AG08395 (cell line): Measurements from ENCODE around the gene MBOAT7.
"Not testable (repeated sequence)": the region's sequence is repeated elsewhere in the genome, so short reads cannot be mapped to it uniquely, and the experiment has no call there.

ENCODE experiments used
- DNase-seq: peaks from one replicate; pipeline ENCODE4 v3.0.0; 2012; ENCODE audit warnings: mixed read lengths, low spot score

The MBOAT7 gene, protein sequence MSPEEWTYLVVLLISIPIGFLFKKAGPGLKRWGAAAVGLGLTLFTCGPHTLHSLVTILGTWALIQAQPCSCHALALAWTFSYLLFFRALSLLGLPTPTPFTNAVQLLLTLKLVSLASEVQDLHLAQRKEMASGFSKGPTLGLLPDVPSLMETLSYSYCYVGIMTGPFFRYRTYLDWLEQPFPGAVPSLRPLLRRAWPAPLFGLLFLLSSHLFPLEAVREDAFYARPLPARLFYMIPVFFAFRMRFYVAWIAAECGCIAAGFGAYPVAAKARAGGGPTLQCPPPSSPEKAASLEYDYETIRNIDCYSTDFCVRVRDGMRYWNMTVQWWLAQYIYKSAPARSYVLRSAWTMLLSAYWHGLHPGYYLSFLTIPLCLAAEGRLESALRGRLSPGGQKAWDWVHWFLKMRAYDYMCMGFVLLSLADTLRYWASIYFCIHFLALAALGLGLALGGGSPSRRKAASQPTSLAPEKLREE

GRCh38 chr19:54189145-54189734 lies at the start of gene MBOAT7:
Gene MBOAT7 (minus strand): TSS chr19:54189580. CDS start chr19:54188508, 1,072 bp downstream.
- no peak for DNase-seq

DNA sequence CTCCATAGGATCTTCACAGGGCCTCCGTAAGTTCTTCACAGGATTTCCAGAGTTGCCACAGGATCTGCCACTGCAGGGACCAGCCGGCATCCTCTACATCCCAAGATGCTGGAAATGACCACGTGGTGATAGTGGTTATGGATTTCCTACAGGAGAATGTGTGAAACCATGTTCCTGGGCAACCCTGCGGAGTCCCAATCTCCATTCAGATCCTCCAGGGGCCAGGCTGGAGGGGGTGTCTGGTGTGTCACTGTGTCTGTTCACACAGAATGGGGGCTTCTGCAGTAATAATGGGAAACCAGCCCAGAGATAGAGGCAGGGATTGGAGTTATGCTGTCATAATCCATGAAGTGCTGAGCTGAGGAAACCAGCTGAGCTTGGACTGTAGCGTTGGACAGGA lies 44.6 kb upstream of the MBOAT7 start:
- DNase-seq: no peak

DNA sequence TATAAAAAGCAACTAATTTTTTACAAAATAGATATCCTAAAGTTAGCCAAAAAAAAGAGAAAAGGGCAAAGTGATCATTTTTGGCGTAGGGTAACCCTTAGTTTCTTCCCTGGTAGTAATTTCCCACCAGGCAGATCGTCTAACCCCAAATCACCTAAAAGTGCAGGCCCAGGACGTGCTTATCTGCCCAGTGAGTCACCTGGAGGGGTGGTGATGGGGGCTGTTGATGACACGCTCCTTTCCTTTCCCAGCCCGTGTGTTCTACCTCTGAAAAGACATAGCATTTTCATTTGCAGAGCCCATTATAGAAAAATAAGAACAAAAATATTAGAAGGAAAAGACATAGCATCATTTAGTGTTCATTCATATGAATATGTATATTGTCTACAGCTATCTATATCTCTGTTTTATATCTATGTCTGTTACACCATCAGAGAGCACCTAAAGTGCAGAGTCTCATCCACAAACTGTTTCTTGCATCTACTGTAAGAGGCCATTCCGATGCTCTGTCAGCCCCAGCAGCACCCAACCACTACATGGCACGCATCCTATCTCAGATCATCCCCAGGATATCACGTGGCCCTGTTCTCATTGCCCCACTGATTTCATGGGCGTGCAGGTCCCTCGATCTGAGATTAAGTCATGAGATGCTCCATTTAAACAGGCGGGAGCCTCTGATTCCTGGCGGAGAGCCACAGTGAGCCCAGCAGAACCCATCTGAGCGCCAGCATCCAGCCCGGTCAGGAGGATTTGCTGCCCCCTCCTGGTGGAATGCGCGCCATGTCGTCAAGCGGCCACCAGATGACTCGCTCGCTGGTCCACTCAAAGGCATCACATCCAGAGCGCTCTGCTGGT lies 41.9 kb upstream of the MBOAT7 start:
- peak; percentile 92 for DNase-seq

DNA sequence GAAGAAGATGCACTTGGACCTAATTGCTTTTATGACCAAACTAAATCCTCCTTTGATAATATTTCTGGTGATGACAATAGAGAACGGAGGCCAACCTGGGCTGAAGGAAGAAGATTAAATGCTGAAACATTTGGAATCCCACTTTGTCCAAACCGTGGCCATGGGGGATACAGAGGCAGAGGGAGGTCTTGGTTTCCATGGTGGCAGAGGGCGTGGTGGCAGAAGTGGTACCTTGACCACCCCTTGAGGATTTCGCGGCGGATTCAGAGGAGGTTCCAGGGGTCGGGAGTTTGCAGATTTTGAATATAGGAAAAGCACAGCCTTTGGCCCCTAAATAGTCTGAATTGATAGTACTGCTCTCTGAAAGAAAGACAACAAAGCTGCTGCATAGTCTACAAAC lies 40.7 kb upstream of the MBOAT7 start:
- DNase-seq: no peak

DNA sequence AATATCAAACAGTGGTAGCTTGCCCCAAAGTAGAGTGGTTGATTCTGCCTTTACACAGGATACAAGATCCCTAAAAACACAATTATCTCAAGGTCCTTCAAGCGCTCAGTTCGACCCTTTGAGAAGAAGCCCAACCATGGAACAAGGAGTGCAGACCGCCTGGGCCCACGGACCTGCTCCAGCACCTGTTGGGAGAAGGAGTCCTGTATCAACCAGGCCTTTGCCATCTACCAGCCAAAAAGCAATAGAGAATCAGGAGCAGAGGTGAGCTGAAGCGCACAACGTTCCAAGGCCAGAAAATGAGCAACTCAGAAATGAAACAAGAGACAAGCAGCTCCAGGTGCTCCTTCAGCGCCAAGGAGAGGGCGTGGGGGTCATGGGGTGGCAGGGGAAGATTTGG lies 39.8 kb upstream of the MBOAT7 start:
- no peak for DNase-seq

DNA sequence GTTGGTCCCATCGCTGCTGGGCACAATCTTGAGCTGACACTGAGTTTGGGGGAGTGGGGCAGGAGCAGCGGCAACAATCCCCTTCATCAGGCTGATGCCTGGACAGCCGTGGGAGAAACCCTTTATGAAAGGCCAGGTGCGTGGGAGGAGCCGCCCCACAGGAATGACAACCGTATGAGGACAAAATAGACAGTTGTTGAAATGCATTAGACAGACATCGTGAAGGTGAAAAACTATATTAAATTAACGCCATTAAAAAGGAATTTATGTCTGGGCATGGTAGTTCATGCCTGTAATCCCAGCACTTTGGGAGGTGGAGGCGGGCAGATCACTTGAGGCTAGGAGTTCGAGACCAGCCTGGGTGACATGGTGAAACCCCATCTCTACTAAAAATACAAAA lies 35.2 kb upstream of the MBOAT7 start:
- DNase-seq: not testable (repeated sequence)

DNA sequence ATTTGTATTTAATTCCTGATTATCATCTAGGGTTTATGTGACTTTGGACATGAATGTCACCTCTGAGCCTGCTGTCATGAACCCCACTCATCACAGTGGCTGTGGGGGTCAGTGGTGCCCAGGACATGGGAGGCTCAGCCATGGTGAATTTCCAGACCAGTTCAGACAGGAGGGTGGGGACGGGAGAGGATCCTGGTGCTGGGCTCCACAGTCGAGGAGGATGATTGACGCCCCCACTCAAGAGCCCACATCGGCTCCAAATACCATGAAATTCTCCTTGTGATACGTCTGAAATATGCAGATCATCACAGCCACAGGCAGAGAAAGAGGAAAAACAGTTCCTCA lies 34.5 kb upstream of the MBOAT7 start:
- not testable (repeated sequence) for DNase-seq

- not testable (repeated sequence) for DNase-seq
Measured at GRCh38 chr19:54223277-54223936, 34.0 kb upstream of the MBOAT7 start.

GRCh38 chr19:54222474-54223276 lies 33.3 kb upstream of the MBOAT7 start, which contains the start of gene LILRB3:
Gene LILRB3 (minus strand): TSS chr19:54223007. CDS start chr19:54222976, 31 bp downstream.
- DNase-seq: not testable (repeated sequence)

DNA sequence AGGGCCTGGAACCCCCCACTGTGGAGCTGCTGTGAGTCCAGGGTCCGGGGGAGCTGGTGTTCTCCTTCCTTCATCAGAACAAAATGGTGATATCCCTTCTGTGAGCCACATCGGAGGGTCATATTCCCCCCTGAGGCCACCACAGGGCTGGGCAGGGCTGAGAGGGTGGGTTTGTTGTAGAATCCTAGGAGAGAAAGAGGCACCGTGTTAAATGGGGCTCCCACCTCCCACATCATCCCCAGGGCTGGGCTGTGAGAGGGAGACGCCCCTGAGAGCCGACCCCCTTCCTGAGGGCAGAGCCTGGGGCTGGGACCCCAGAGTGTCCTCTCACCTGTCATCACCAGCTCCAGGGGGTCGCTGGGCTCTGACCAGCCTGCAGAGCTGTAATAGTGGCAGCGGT lies 32.6 kb upstream of the MBOAT7 start:
- DNase-seq: not testable (repeated sequence)

DNA sequence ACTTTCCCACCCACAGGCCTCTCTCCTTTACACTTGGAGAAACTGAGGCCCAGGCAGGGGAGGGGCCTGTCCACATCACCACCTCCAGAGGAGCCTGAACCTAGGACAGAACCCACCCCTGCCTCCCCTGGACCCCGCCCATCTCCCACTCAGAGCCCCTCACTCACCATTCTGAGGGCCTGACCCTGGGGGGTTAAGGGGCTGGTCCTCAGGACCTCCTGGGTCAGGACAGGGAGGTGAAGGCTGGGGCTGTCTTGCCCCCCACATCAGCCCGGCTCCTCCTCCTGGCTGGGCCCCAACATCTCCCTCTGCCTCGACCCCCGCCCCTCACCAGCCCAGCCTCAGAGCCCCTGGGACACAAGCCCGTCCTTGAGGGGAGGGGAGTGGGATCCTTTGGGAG lies 30.3 kb upstream of the MBOAT7 start:
- not testable (repeated sequence) for DNase-seq

GRCh38 chr19:54218960-54219661 lies 29.7 kb upstream of the MBOAT7 start:
- DNase-seq: no peak

- no peak for DNase-seq
Measured at GRCh38 chr19:54218259-54218658, 28.9 kb upstream of the MBOAT7 start.

GRCh38 chr19:54217517-54218247 lies 28.3 kb upstream of the MBOAT7 start:
- not testable (repeated sequence) for DNase-seq

- DNase-seq: no peak
Measured at GRCh38 chr19:54216869-54217268, 27.5 kb upstream of the MBOAT7 start.

DNA sequence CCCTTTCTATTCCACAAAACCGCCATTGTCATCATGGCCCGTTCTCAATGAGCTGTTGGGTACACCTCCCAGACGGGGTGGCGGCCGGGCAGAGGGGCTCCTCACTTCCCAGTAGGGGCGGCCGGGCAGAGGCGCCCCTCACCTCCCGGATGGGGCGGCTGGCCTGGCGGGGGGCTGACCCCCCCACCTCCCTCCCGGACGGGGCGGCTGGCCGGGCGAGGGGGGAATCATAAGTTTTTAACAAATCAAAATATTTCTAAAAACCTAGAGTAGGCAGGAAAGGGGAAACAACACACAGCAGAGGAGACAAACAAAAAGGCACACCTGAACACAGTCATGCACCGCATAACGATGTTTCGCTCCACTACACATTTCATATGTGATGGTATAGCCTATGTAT lies 25.4 kb upstream of the MBOAT7 start:
- not testable (repeated sequence) for DNase-seq

DNA sequence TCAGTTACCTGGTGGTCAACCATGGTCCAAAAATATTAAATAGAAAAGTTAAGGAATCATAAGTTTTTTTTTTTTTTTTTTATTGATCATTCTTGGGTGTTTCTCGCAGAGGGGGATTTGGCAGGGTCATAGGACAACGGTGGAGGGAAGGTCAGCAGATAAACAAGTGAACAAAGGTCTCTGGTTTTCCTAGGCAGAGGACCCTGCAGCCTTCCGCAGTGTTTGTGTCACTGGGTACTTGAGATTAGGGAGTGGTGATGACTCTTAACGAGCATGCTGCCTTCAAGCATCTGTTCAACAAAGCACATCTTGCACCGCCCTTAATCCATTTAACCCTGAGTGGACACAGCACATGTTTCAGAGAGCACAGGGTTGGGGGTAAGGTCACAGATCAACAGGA lies 24.8 kb upstream of the MBOAT7 start:
- not testable (repeated sequence) for DNase-seq

- no peak for DNase-seq
Measured at GRCh38 chr19:54211235-54211634, 21.9 kb upstream of the MBOAT7 start.

- DNase-seq: peak; percentile 96
Measured at GRCh38 chr19:54209811-54210494, 20.6 kb upstream of the MBOAT7 start.
